ENCODE measurements around the gene NR6A1. TPM values are rescaled to one million over a fixed set of nuclear protein-coding genes. Genes with fewer than 3 reads are reported as not detected.

Gene NR6A1
- total RNA-seq, 1 experiment from 2014 or later: 0.77 TPM

DNA sequence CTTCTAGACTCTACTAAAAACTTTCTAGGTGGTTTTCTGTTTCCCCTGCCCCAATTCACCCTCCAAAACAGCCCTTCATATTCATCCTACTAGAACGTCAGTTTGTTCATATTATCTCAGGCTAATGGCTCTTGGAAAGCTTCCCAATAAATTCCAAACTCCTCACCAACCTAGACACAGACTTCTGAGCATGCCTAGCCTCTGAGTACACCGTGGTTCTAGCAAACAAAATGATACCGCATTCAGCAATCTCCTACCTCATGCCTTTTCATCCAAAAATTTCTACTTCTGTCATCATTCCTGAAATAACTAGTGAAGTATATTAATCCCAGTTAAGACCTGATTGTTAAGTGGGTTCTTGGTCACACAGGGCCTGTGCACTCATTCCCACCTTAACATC, 217.4 kb downstream of the NR6A1 start:
- CTCF ChIA-PET: no interaction called here

DNA sequence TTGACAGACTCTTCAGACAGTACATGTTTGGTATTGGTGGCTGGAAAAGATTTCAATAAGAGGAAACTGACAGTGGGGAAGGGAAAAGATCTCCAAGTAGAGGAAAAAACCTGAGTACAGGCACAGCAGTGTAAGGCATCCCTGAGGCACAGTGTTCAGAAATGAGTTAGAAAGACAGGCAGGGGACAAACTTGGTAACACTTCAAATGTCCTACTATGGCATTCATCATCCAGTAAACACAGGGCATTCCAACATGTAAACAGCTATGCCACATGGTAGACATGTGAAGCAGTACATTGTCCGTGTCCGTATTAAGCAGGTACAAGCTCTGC, 218.9 kb downstream of the NR6A1 start:
- Histone ChIP-seq H2AFZ (ENCODE audit: low read length) (no peak overlapping the region), H3K9ac (ENCODE audit: low read length) (no peak overlapping the region), H3K9me3 (ENCODE audit: low read length) (no peaks in the 10 kb centered on the region), H3K4me3 (ENCODE audit: low read length) (no peak overlapping the region), H4K20me1 (ENCODE audit: low read length) (no peaks in the 10 kb centered on the region), H3K27ac (ENCODE audit: low read length) (no peak overlapping the region), H3K4me2 (ENCODE audit: low read length) (no peak overlapping the region), H3K4me1 (ENCODE audit: insufficient read depth, low read length) (peaks cover 13% of the 10 kb centered on the region; the same call in 1 of the 2 replicates), H3K9me2 (replicated peaks; ENCODE audit: low read length) (no peaks in the 10 kb centered on the region), H3K36me3 (ENCODE audit: low read depth, low read length) (no peaks in the 10 kb centered on the region), H3K27me3 (ENCODE audit: low read length) (no peaks in the 10 kb centered on the region), H3F3A (ENCODE audit: low read length, unreplicated experiment) (no peaks in the 10 kb centered on the region), H3K79me2 (ENCODE audit: low read length) (no peaks in the 10 kb centered on the region)
- CTCF ChIA-PET: interaction anchor here (0.8 to 1.5 kb wide), 5 partner anchors 15 to 217 kb away, joined by 5 to 18 read pairs (median 9); no protein-coding TSS in a partner anchor
- no TSS peak for BruUV-seq (replicated peaks)
- intact Hi-C loops (cut with micrococcal nuclease): loop anchor here (1.0 to 5.0 kb wide), 3 partner anchors 65 to 200 kb away; no protein-coding TSS in a partner anchor
- TF ChIP-seq EZH2phosphoT487 (IDR thresholded peaks at IDR 0.05; ENCODE audit: borderline replicate concordance, low read length): no peak
- TF ChIP-seq, protein P1, sequence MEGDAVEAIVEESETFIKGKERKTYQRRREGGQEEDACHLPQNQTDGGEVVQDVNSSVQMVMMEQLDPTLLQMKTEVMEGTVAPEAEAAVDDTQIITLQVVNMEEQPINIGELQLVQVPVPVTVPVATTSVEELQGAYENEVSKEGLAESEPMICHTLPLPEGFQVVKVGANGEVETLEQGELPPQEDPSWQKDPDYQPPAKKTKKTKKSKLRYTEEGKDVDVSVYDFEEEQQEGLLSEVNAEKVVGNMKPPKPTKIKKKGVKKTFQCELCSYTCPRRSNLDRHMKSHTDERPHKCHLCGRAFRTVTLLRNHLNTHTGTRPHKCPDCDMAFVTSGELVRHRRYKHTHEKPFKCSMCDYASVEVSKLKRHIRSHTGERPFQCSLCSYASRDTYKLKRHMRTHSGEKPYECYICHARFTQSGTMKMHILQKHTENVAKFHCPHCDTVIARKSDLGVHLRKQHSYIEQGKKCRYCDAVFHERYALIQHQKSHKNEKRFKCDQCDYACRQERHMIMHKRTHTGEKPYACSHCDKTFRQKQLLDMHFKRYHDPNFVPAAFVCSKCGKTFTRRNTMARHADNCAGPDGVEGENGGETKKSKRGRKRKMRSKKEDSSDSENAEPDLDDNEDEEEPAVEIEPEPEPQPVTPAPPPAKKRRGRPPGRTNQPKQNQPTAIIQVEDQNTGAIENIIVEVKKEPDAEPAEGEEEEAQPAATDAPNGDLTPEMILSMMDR (conservative IDR thresholded peaks at IDR 0.05; ENCODE audit: low read depth, low read length): no peak
- no peak for TF ChIP-seq EZH2 (IDR thresholded peaks at IDR 0.05; ENCODE audit: low read length, unreplicated experiment)
- POLR2A ChIA-PET (ENCODE audit: unreplicated experiment): interaction anchor here (0.6 kb wide), 2 partner anchors 108 to 159 kb away, joined by 4 to 7 read pairs; no protein-coding TSS in a partner anchor
- ATAC-seq (no peak), DNase-seq (no peak)

More for the DNA sequence above, 217.4 kb downstream of the NR6A1 start:
- H3K4me1 ChIP-seq (ENCODE audit: insufficient read depth, low read length): peaks cover 13% of the 10 kb centered on the region; the same call in 1 of the 2 replicates
- no peak overlapping the region for H3K27ac ChIP-seq (ENCODE audit: low read length)
- intact Hi-C loops (cut with micrococcal nuclease): loop anchor here (5.0 kb wide), 1 partner anchor 199 kb away; no protein-coding TSS in a partner anchor
- TF ChIP-seq EZH2 (IDR thresholded peaks at IDR 0.05; ENCODE audit: low read length, unreplicated experiment): no peak
- TF ChIP-seq, protein P1 (conservative IDR thresholded peaks at IDR 0.05; ENCODE audit: low read depth, low read length): no peak
- no peak for TF ChIP-seq EZH2phosphoT487 (IDR thresholded peaks at IDR 0.05; ENCODE audit: borderline replicate concordance, low read length)
- no peak overlapping the region for H3K4me2 ChIP-seq (ENCODE audit: low read length)
- no peak overlapping the region for H3K4me3 ChIP-seq (ENCODE audit: low read length)
- H3K9me3 ChIP-seq (ENCODE audit: low read length): no peaks in the 10 kb centered on the region
- BruUV-seq (replicated peaks): no TSS peak
- ATAC-seq (no peak), DNase-seq (peak; percentile 21)
- no peaks in the 10 kb centered on the region for H3K27me3 ChIP-seq (ENCODE audit: low read length)
- no peaks in the 10 kb centered on the region for H3F3A ChIP-seq (ENCODE audit: low read length, unreplicated experiment)
- POLR2A ChIA-PET (ENCODE audit: unreplicated experiment): no interaction called here
- no peak overlapping the region for H2AFZ ChIP-seq (ENCODE audit: low read length)
- no peak overlapping the region for H3K9ac ChIP-seq (ENCODE audit: low read length)
- no peaks in the 10 kb centered on the region for H3K79me2 ChIP-seq (ENCODE audit: low read length)
- no peaks in the 10 kb centered on the region for H4K20me1 ChIP-seq (ENCODE audit: low read length)
- no peaks in the 10 kb centered on the region for H3K9me2 ChIP-seq (replicated peaks; ENCODE audit: low read length)
- no peaks in the 10 kb centered on the region for H3K36me3 ChIP-seq (ENCODE audit: low read depth, low read length)
